ENCODE measurements around the gene OR1C1. TPM values are rescaled to one million over a fixed set of nuclear protein-coding genes. Genes with fewer than 3 reads are reported as not detected.
"Not testable (repeated sequence)": the region's sequence is repeated elsewhere in the genome, so short reads cannot be mapped to it uniquely, and the experiment has no call there.

The OR1C1 gene
- polyA plus RNA-seq, 1 donor (not counting 4 experiments of a cell fraction or from before 2014, with no cell fraction given), result not detected

GRCh38 chr1:247746391-247746935 is 13.9 kb downstream of the OR1C1 start:
- Histone ChIP-seq H3K4me2 (ENCODE audit: control insufficient read depth, extremely low read depth, insufficient read depth, low read depth, low read length) (no peak overlapping the region), H3K4me1 (ENCODE audit: control insufficient read depth, extremely low read depth, insufficient read depth, low read length) (no peaks in the 10 kb centered on the region), H4K20me1 (ENCODE audit: control insufficient read depth, extremely low read depth, insufficient read depth, low read length) (no peaks in the 10 kb centered on the region), H3K79me2 (ENCODE audit: control insufficient read depth, insufficient read depth, low read length) (no peaks in the 10 kb centered on the region), H3K9ac (ENCODE audit: control insufficient read depth, extremely low read depth, insufficient read depth, low read length) (no peak overlapping the region), H3K27me3 (ENCODE audit: control insufficient read depth, extremely low read depth, insufficient read depth, low read length) (no peaks in the 10 kb centered on the region), H2AFZ (ENCODE audit: control insufficient read depth, low read length) (no peak overlapping the region), H3K9me1 (ENCODE audit: control insufficient read depth, extremely low read depth, insufficient read depth, low read length) (no peaks in the 10 kb centered on the region), H3K4me3 (ENCODE audit: control insufficient read depth in 2 of 3, extremely low read depth in 1 of 3, insufficient read depth in 2 of 3, low read depth in 1 of 3, low read length in 3 of 3) (no peak overlapping the region), H3K9me3 (ENCODE audit: control insufficient read depth, low read depth, low read length) (peaks cover 2% of the 10 kb centered on the region), H3K27ac (ENCODE audit: control insufficient read depth, insufficient read depth, low read length) (no peak overlapping the region), H3K36me3 (ENCODE audit: control insufficient read depth in 2 of 2, extremely low read depth in 1 of 2, insufficient read depth in 2 of 2, low read length in 2 of 2) (no peaks in the 10 kb centered on the region)
- DNase-seq (ENCODE audit: low read depth, low spot score), result no peak
- dilution Hi-C loops (cut with MboI; ENCODE audit: extremely low pct_ligation_motif_present, low sequenced_read_pairs), result no loop called here
- TF ChIP-seq CTCF (optimal IDR thresholded peaks at IDR 0.05 in 1 of 3, IDR thresholded peaks at IDR 0.05 in 1 of 3, conservative IDR thresholded peaks at IDR 0.05 in 1 of 3; ENCODE audit: extremely low read depth in 1 of 3, insufficient read depth in 2 of 3, low read length in 3 of 3) (no peak), EZH2 (IDR thresholded peaks at IDR 0.05; ENCODE audit: low read length) (no peak)
- no peak for FAIRE-seq

DNA sequence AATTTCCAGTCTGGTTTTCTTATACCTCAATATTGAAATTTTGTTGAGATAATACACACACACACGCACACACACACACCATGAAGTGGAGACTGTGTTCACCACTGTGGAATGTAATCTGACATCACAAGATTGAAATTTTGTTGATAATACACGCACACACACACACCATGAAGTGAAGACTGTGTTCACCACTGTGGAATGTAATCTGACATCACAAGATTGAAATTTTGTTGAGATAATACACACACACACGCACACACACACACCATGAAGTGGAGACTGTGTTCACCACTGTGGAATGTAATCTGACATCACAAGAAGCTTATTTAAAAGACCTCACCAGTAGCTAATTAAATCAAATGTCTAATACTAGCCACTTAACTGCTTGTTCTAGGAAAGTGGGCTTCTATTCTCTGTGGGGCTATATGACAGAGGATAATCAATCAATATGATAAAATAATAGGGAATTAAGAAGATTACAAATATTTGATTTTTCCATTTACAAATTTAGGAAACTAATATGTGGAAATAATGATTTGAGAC is 18.1 kb downstream of the OR1C1 start:
- DNase-seq (ENCODE audit: low read depth, low spot score); FAIRE-seq; H3K27me3 ChIP-seq (ENCODE audit: control insufficient read depth, extremely low read depth, insufficient read depth, low read length); H3K36me3 ChIP-seq (ENCODE audit: control insufficient read depth in 2 of 2, extremely low read depth in 1 of 2, insufficient read depth in 2 of 2, low read length in 2 of 2); H3K4me2 ChIP-seq (ENCODE audit: control insufficient read depth, extremely low read depth, insufficient read depth, low read depth, low read length); H3K9me3 ChIP-seq (ENCODE audit: control insufficient read depth, low read depth, low read length); H4K20me1 ChIP-seq (ENCODE audit: control insufficient read depth, extremely low read depth, insufficient read depth, low read length); H2AFZ ChIP-seq (ENCODE audit: control insufficient read depth, low read length); H3K4me1 ChIP-seq (ENCODE audit: control insufficient read depth, extremely low read depth, insufficient read depth, low read length); dilution Hi-C loops (cut with MboI; ENCODE audit: extremely low pct_ligation_motif_present, low sequenced_read_pairs); H3K9ac ChIP-seq (ENCODE audit: control insufficient read depth, extremely low read depth, insufficient read depth, low read length); H3K4me3 ChIP-seq (ENCODE audit: control insufficient read depth in 2 of 3, extremely low read depth in 1 of 3, insufficient read depth in 2 of 3, low read depth in 1 of 3, low read length in 3 of 3); H3K27ac ChIP-seq (ENCODE audit: control insufficient read depth, insufficient read depth, low read length); H3K9me1 ChIP-seq (ENCODE audit: control insufficient read depth, extremely low read depth, insufficient read depth, low read length); H3K79me2 ChIP-seq (ENCODE audit: control insufficient read depth, insufficient read depth, low read length): not testable (repeated sequence)

DNA sequence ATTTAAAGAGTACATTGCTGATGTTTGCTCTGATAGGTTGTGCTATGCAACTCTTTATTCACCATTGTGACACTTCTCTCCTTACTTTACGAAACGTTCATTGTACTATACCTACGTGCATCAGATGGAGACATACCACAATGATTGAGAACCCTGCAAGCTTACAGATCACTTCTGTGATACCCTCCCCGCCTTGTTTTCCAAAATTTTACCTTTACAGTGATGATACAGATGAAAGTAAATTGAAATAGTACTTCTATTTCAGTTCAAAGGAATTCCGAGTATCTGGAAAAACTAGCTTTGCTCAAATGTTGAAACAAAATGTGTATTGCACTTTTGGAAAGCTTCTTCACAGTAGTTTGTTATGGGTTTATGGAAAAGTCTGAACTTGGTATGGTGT is 18.6 kb downstream of the OR1C1 start:
- H3K27ac ChIP-seq (ENCODE audit: control insufficient read depth, insufficient read depth, low read length), result no peak overlapping the region
- no peaks in the 10 kb centered on the region for H3K27me3 ChIP-seq (ENCODE audit: control insufficient read depth, extremely low read depth, insufficient read depth, low read length)
- no peaks in the 10 kb centered on the region for H3K36me3 ChIP-seq (ENCODE audit: control insufficient read depth in 2 of 2, extremely low read depth in 1 of 2, insufficient read depth in 2 of 2, low read length in 2 of 2)
- H3K9ac ChIP-seq (ENCODE audit: control insufficient read depth, extremely low read depth, insufficient read depth, low read length), result no peak overlapping the region
- H2AFZ ChIP-seq (ENCODE audit: control insufficient read depth, low read length), result no peak overlapping the region
- no peaks in the 10 kb centered on the region for H3K79me2 ChIP-seq (ENCODE audit: control insufficient read depth, insufficient read depth, low read length)
- no peak for FAIRE-seq
- H3K4me1 ChIP-seq (ENCODE audit: control insufficient read depth, extremely low read depth, insufficient read depth, low read length), result no peaks in the 10 kb centered on the region
- no peaks in the 10 kb centered on the region for H3K9me1 ChIP-seq (ENCODE audit: control insufficient read depth, extremely low read depth, insufficient read depth, low read length)
- no peak overlapping the region for H3K4me2 ChIP-seq (ENCODE audit: control insufficient read depth, extremely low read depth, insufficient read depth, low read depth, low read length)
- TF ChIP-seq EZH2 (IDR thresholded peaks at IDR 0.05; ENCODE audit: low read length) (no peak), CTCF (optimal IDR thresholded peaks at IDR 0.05 in 1 of 3, IDR thresholded peaks at IDR 0.05 in 1 of 3, conservative IDR thresholded peaks at IDR 0.05 in 1 of 3; ENCODE audit: extremely low read depth in 1 of 3, insufficient read depth in 2 of 3, low read length in 3 of 3) (no peak)
- H3K4me3 ChIP-seq (ENCODE audit: control insufficient read depth in 2 of 3, extremely low read depth in 1 of 3, insufficient read depth in 2 of 3, low read depth in 1 of 3, low read length in 3 of 3), result no peak overlapping the region
- H3K9me3 ChIP-seq (ENCODE audit: control insufficient read depth, low read depth, low read length), result no peaks in the 10 kb centered on the region
- H4K20me1 ChIP-seq (ENCODE audit: control insufficient read depth, extremely low read depth, insufficient read depth, low read length), result no peaks in the 10 kb centered on the region
- dilution Hi-C loops (cut with MboI; ENCODE audit: extremely low pct_ligation_motif_present, low sequenced_read_pairs), result no loop called here
- DNase-seq (ENCODE audit: low read depth, low spot score), result no peak

All from keratinocyte (primary cell).